NCI-H446 treated with DMSO at 0.1 percent for 48 hours (cell line): Measurements from ENCODE around the gene RGS10.

Experiments
- DNase-seq: peaks from one replicate; lab custom pipeline; 2025; lab: John Stamatoyannopoulos, UW

RGS10 gene

DNA sequence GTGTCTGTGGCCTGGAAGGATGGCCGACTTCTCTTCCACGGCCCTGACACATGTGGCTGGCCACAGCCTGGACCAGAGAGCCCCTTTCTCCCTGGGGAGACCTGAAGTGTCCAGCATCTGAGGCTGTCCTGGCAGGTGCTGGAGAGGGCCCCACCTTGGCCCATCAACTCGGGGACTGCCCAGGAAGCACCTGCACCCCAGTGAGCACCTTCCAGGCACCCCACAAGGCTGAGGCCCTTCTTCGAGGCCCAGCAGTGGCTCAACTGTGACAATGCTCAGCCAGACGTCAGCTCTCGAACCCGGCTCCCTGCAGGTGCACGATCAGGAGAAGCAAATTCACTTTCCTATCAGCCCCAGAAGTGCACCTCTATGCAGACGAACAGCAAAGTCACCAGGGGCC, 24.3 kb downstream of the RGS10 start:
- no peak for DNase-seq

DNA sequence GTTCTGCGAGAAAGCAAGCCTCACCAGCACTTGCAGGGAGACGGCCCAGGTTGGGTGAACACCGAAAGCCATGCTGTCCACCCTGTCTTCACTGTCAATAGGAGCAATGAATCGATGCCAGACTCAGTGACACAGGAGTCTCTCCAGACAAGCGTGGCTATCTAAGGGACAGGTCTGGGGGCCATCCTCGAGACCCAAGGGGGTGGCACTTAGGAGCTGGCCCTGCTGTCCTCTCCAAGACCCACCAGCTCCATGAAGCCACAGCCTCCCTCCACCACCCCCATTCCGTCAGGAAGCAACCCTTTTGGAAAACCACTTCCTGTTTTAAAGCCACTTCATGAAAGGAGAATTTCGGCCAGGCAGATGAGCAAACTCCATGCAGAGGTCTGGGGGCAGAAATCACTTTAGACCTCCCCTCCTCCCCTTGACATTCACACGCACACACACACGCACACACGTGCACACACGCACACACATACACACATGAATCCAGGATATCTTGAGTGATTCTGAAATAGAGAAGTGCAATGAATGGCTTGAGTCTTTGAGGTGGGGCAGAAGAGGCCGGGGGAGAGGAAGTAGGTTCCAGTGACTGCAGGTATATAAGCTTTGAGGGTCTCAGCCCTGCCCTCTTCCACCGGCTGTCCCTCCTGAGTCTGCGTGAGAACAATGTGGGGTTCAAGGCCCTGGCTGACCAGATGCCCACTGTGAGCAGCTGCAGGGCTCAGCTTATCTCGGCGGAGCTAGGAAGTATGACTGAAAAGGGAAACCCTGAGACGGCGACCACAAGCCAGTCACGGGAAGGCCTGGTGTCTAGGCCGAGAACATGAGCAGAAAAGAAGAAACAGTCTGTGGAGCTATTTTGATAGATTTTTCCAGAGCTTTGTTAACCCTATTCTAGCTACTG, 25.0 kb downstream of the RGS10 start:
- DNase-seq: no peak

GRCh38 chr10:119516381-119517234, 25.9 kb downstream of the RGS10 start:
- DNase-seq: no peak

DNA sequence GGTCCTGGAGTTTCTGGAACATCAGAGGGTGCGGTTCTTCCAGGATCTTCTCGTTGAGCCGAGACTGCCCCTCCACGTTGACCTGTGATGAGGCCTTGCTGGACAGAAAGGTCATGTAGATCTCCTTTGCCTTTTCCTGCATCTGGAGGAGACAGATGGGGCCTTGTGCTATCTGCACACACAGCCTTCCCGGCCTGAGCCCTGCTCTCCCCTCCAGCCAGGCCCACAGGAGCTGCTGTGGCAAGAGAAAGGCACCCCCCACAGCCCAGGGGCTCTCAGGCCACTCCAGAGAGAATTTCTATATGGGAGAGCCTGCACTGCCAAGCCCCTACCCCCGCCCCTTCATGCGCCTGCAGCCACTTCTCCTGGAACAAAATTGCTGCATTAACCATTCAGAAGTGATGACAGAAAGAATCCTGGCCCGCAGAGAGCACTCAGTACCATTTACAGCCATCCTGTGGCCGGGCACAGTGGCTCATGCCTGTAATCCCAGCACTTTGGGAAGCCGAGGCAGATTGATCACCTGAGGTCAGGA, 26.9 kb downstream of the RGS10 start:
- DNase-seq: no peak

- no peak for DNase-seq
Measured at GRCh38 chr10:119514819-119515218, 27.7 kb downstream of the RGS10 start.

DNA sequence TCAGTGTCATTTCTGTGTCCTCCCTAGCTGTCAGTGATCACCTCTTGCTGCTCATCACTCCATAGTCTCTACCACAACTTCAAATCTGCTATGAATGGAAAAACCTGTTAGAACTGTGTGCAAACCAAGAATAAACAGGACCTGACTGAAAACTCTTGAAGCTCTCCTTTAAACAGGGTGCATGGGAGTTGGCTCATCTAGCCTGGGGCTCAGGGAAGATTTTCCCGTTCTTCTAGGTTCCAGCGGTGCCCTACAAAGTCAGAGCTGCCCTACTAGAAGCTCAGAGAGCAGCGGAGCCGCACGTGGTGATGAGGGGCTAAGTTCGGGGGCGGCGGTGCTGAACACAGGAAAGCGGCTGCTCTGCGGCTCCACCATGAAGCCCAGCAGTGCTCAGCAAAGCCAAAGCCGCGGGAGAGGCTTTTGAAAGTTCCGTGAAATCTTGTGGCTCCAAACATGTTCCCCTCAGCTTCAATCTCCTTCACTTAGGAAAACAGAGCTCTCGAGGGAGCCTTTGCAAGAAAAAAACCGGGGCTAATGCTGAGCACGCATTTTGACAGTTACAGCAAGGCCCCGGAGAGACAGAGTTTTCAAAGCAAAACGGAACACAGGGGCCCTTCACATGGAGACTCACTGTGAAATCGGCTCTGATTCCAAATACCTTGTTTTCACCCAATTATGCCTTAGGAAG, 30.5 kb downstream of the RGS10 start:
- DNase-seq: no peak

DNA sequence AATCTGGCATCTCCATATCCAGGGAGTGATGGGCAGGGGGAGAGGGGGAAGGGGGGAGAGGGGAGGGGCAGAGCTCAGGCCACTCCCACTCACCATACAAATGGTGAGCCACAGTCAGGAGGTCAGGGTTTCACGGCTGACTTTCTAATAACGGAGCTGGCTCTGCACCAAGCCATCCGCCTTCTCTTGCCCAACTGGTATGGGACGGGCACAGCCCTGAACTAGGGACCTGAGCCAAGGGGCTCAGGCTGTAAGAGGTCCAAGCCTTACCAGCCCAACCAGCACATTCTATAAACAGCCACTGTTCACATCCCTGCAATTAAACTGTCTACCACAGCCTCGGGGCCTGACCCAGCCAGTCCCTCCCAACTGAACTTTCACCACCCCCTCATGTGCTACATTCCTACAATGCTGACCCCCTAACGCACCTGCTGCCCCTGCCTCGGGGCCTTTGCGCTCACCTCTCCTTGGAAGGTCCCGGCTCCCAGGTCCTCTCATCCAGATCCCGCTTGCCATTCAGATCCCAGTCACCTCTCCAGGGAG, 32.5 kb downstream of the RGS10 start:
- no peak for DNase-seq

DNA sequence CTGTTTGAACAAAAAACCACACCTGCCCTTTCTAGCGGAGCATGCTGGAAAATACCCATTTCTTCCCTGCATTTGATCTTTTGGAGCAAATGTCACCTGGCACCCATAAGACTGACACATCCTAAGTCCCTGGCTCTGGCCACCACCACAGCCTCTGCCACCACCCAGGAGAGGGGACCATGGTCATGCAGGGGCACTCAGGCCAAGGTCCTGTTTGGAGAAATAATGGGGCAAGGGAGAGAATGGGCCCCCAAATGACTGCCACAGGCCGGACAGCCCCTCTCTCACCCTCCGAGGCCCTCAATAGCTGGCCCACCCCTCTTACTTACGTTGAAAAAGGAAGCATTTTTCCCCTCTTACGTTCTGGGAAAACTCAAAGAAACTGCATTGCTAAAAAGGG, 35.4 kb downstream of the RGS10 start:
- no peak for DNase-seq

DNA sequence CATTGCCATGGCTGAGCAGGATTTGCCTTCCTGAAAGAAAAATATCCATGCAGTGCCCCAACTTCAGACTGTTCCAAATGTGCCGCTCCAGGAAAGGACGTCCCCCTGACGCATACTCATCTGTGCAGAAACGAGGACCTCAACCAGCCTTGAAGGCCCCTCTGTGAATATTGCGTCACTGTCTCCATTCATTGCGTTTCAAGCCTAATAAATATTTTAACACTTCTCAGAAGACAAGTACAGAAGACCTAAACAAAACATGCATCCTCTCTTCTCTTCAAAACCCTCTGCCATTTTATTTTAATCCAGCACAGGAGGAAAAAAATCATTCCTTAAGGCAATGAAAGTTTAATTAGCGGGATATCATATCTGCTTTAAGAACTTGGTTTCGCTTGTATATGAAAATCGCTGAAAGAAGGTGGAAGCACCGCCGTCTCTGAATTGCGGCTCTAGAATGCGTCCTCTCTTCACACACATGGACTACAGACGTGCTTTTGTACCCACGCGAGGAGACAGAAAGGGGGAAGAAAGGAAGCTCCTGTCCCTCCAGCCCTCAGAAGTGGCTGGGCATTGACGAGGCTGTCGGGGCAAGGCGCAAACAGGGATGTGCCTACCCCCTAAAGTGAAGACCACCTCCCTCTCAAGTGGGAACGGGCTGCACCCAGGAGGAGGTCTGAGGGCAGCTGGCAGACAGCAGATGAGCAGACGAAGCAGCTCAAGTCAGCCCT, 36.8 kb downstream of the RGS10 start:
- no peak for DNase-seq

- no peak for DNase-seq
Measured at GRCh38 chr10:119505131-119505551, 37.4 kb downstream of the RGS10 start.

GRCh38 chr10:119504651-119505050, 37.9 kb downstream of the RGS10 start:
- DNase-seq: no peak

- DNase-seq: peak; percentile 19
Measured at GRCh38 chr10:119503821-119504220, 38.7 kb downstream of the RGS10 start.

GRCh38 chr10:119502618-119503155, 39.8 kb downstream of the RGS10 start:
- no peak for DNase-seq

- no peak for DNase-seq
Measured at GRCh38 chr10:119502209-119502608, 40.3 kb downstream of the RGS10 start.

DNA sequence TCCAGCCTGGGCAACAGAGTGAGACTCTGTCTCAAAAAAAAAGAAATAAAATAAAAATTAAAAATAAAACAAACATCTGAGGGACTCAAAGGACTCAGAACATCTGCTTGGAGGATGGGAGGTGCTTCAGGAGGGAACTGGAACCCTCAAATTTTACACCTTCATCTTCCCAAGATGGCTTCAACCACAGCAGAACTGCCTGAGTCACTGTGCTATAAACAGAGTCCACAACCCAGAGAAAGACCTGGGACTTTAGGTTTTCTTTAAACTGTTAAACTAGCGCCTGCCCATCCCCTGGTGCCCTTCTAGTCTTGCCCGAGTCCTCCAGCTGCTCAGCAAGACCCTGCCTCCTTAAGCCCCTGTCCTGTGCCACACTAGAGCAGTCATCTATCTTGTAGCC, 40.8 kb downstream of the RGS10 start:
- DNase-seq: no peak

- DNase-seq: no peak
Measured at GRCh38 chr10:119500821-119501220, 41.7 kb downstream of the RGS10 start.

GRCh38 chr10:119500123-119500795, 42.3 kb downstream of the RGS10 start:
- no peak for DNase-seq

GRCh38 chr10:119499677-119500002, 42.9 kb downstream of the RGS10 start:
- no peak for DNase-seq

DNA sequence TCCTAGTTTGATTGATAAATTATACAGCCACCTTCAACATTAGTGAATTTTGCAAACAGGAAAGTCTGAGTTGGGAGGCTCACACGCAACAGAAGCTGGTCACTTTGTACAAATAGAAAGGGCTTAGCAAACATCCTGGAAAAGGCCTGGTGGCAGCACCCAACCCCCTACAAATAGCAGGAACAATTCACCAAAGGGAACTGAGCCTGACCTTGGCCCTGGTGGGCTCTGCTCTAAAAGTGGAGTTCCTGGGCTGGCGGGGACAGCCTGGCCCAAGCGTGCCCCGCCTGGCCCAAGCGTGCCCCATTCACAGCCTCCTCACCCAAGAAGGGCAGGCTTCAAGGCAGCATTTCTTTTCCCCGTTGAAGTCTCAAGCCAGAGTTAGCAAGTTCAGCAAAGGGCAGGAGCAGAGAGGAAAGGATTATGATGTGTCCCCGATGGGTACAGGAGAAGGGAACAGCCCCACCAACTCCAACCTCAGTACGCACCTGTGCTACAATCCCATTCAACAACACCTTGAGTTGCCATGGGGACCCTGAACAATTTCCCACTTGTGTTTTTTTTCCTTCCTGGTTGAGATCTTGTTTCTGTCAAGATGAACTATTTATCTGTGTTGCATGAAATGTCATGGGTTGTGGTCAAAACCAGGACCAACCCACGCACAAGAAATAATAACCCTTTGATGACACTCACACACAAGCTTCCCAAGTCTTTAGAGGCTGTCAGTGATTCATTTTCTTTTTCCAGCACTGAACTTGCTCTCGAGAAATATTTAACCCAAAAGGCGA, 43.4 kb downstream of the RGS10 start:
- DNase-seq: no peak

DNA sequence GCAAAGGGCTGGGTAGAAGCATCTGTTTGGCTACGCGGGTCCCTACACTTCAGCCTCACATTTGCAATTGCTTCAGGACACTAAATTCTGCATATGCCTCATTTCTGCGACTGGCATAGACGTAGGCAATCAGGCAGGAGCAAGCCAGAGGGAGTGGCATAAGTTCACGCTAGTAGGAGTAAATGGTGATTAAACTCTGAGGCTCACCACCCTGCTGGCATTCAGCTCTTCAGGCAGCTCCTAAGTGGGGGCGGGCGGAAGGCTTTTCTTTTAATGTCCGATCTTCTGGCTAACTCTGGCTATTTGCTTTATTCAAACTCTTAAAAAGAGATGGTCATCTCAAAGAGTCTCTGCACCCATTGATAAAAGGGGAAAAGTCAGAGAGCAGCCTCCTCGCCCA, 45.3 kb downstream of the RGS10 start:
- no peak for DNase-seq
